HCT116 (cell line): Measurements from ENCODE around the gene PPIL4. TPM values are rescaled to one million over a fixed set of nuclear protein-coding genes. Genes with fewer than 3 reads are reported as not detected.

Experiments
- ATAC-seq: fragments of 200-7000 bp; cut with Tn5 transposase; 2 replicates; pipeline ENCODE4 v1.9.1; 2020; ENCODE audit warnings: mild to moderate bottlenecking, moderate library complexity
- BruUV-seq: library from RNA; stranded (reverse); fragments of 400-500 nt; replicated peaks from 2 replicates; lab custom pipeline; 2021; lab: Mats Ljungman, UMichigan
- CTCF ChIA-PET: fragments of 300-600 bp; sonication (Branson Sonifier 250); formaldehyde crosslinking; loops from one replicate; lab custom pipeline; 2021; ENCODE audit warnings: antibody characterized with exemption; lab: Charles Lee
- POLR2A ChIA-PET: fragments of 300-600, 350-600 bp; sonication (Branson Sonifier 250); formaldehyde crosslinking; loops from one replicate; lab custom pipeline; 2021; ENCODE audit warnings: antibody characterized with exemption; lab: Charles Lee
- RAD21 ChIA-PET, 2 experiments: fragments of 300-600 bp; sonication (Branson Sonifier 250); formaldehyde crosslinking; loops; one replicate each; lab custom pipeline; 2023; ENCODE audit warnings: low total read pairs in 2 of 2; ENCODE audit not compliant: uncharacterized antibody in 2 of 2, unreplicated experiment in 2 of 2, low non-redundant PET in 1 of 2; lab: Charles Lee
- DNase-seq: peaks from one replicate; pipeline ENCODE4 v3.0.0-alpha.2; 2010; ENCODE audit warnings: low read depth, low spot score
- H2AFZ ChIP-seq: fragments of 200-600 bp; shearing (Covaris generic), sonication (generic); 2 replicates; pipeline ENCODE4 v1.6.1; 2017; ENCODE audit warnings: low read depth, mixed run types, mixed read lengths, antibody characterized with exemption, low read length; ENCODE audit not compliant: poor library complexity, severe bottlenecking
- H3K27ac ChIP-seq: 2 replicates; pipeline ENCODE4 v1.5.1; 2012; ENCODE audit warnings: low read depth, low read length
- H3K27me3 ChIP-seq: fragments of 200-600 bp; sonication (generic); 2 replicates; pipeline ENCODE4 v1.6.1; 2016; ENCODE audit warnings: mixed run types, low read length, mixed read lengths; ENCODE audit not compliant: insufficient read depth
- H3K36me3 ChIP-seq, 2 experiments: fragments of 200-500 bp in 1 of 2; fragments of 200-600 bp in 1 of 2; sonication (Bioruptor generic) in 1 of 2; sonication (generic) in 1 of 2; 2 replicates each; pipeline versions ENCODE4 v1.5.1 to v1.6.1; 2014 to 2016; ENCODE audit warnings: low read length in 2 of 2, inconsistent platforms in 1 of 2, mixed read lengths in 1 of 2, mixed run types in 1 of 2; ENCODE audit not compliant: insufficient read depth in 2 of 2, control insufficient read depth in 1 of 2
- H3K4me1 ChIP-seq, 2 experiments: fragments of 200-600 bp in 1 of 2; sonication (generic) in 1 of 2; 2 replicates each; pipeline versions ENCODE4 v1.5.1 to v1.6.1; 2012 to 2017; ENCODE audit warnings: low read length in 2 of 2, inconsistent platforms in 1 of 2, mild to moderate bottlenecking in 1 of 2, mixed read lengths in 1 of 2, mixed run types in 1 of 2, moderate library complexity in 1 of 2; ENCODE audit not compliant: insufficient read depth in 2 of 2, control insufficient read depth in 1 of 2
- H3K4me2 ChIP-seq: fragments of 200-600 bp; sonication (generic); 2 replicates; pipeline ENCODE4 v1.6.1; 2017; ENCODE audit warnings: mixed run types, low read length, mixed read lengths
- H3K4me3 ChIP-seq, 2 experiments: fragments of 200-600 bp in 1 of 2; sonication (generic) in 1 of 2; replicated peaks in 1 of 2; 2 replicates each; pipeline ENCODE4 v1.5.1; 2011 to 2016; ENCODE audit warnings: low read length in 2 of 2, control low read depth in 1 of 2, low read depth in 1 of 2, mild to moderate bottlenecking in 1 of 2, mixed read lengths in 1 of 2, mixed run types in 1 of 2
- H3K79me2 ChIP-seq: fragments of 200-600 bp; sonication (generic); 2 replicates; pipeline ENCODE4 v1.6.1; 2017; ENCODE audit warnings: mild to moderate bottlenecking, mixed run types, low read length, moderate library complexity, mixed read lengths; ENCODE audit not compliant: insufficient read depth
- H3K9ac ChIP-seq: fragments of 200-600 bp; sonication (generic); 2 replicates; pipeline ENCODE4 v1.6.1; 2016; ENCODE audit warnings: low read length, mixed read lengths
- H3K9me2 ChIP-seq: fragments of 200-600 bp; sonication (generic), shearing (Covaris generic); 2 replicates; pipeline ENCODE4 v1.6.1; 2017; ENCODE audit warnings: mixed run types, mild to moderate bottlenecking, moderate library complexity; ENCODE audit not compliant: insufficient read depth
- H3K9me3 ChIP-seq, 2 experiments: fragments of 200-500 bp in 1 of 2; fragments of 200-600 bp in 1 of 2; sonication (Bioruptor generic) in 1 of 2; sonication (generic) in 1 of 2; 2 replicates each; pipeline ENCODE4 v1.6.1; 2014 to 2017; ENCODE audit warnings: low read length in 2 of 2, mixed read lengths in 2 of 2, inconsistent platforms in 1 of 2, low read depth in 1 of 2, mild to moderate bottlenecking in 1 of 2, mixed run types in 1 of 2, moderate library complexity in 1 of 2; ENCODE audit not compliant: control insufficient read depth in 1 of 2, insufficient read depth in 1 of 2
- H4K20me1 ChIP-seq: fragments of 200-600 bp; sonication (generic), shearing (Covaris generic); 2 replicates; pipeline ENCODE4 v1.6.1; 2017; ENCODE audit warnings: mixed run types, mild to moderate bottlenecking, moderate library complexity; ENCODE audit not compliant: insufficient read depth
- CBX3 ChIP-seq: IDR thresholded peaks from 2 replicates; pipeline ENCODE4 v1.6.1; 2012; ENCODE audit warnings: low read depth
- CEBPB ChIP-seq: IDR thresholded peaks from 2 replicates; pipeline ENCODE4 v1.6.1; 2012; ENCODE audit warnings: low read depth
- CTCF ChIP-seq, 3 experiments: fragments of 200-600 bp in 1 of 3; sonication (generic) in 1 of 3; IDR thresholded peaks in 2 of 3; conservative IDR thresholded peaks in 1 of 3; 2 replicates each; pipeline ENCODE4 v1.5.1; 2012 to 2017; ENCODE audit warnings: low read depth in 2 of 3, low read length in 2 of 3, antibody characterized with exemption in 1 of 3, borderline replicate concordance in 1 of 3, control low read depth in 1 of 3, mild to moderate bottlenecking in 1 of 3, mixed read lengths in 1 of 3, mixed run types in 1 of 3, moderate library complexity in 1 of 3; ENCODE audit not compliant: insufficient read depth in 1 of 3
- ELF1 ChIP-seq: IDR thresholded peaks from 2 replicates; pipeline ENCODE4 v1.6.1; 2012; ENCODE audit warnings: low read depth, borderline replicate concordance
- FOSL1 ChIP-seq: IDR thresholded peaks from 2 replicates; pipeline ENCODE4 v1.6.1; 2012; ENCODE audit warnings: low read depth
- JUND ChIP-seq: IDR thresholded peaks from 2 replicates; pipeline ENCODE4 v1.6.1; 2012
- POLR2AphosphoS5 ChIP-seq: IDR thresholded peaks from 2 replicates; pipeline ENCODE4 v1.6.1; 2011; ENCODE audit warnings: mild to moderate bottlenecking, low read depth, low read length, moderate library complexity
- REST ChIP-seq: IDR thresholded peaks from 2 replicates; pipeline ENCODE4 v1.6.1; 2012; ENCODE audit warnings: low read depth
- intact Hi-C: fragments of 100-400 bp; cut with micrococcal nuclease; formaldehyde crosslinking; loops from 2 replicates; pipeline ENCODE4 v1.10.0; 2022
- total RNA-seq: library from RNA; stranded (reverse); gene quantifications from one replicate; pipeline ENCODE4 v1.2.1, GENCODE V29; 2021; ENCODE audit not compliant: unreplicated experiment

PPIL4 gene
- total RNA-seq, 1 experiment from 2014 or later, result 31.0 TPM

GRCh38 chr6:149558029-149558428 is 12.2 kb upstream of the PPIL4 start:
- ATAC-seq, result no peak
- RAD21 ChIA-PET, result no interaction called here
- H3K9me3 ChIP-seq, result no peaks in the 10 kb centered on the region
- DNase-seq, result no peak
- BruUV-seq, result no TSS peak
- H3K27me3 ChIP-seq, result no peaks in the 10 kb centered on the region
- H3K4me1 ChIP-seq, result peaks cover 0 to 4% of the 10 kb centered on the region in 2 experiments; a peak in 2 of 4 replicates
- TF ChIP-seq CEBPB (no peak), CBX3 (no peak), FOSL1 (no peak), REST (no peak), JUND (no peak), ELF1 (no peak), POLR2AphosphoS5 (no peak), CTCF (IDR thresholded peaks at IDR 0.05 in 2 of 3, conservative IDR thresholded peaks at IDR 0.05 in 1 of 3; ENCODE audit: borderline replicate concordance in 1 of 3, insufficient read depth in 1 of 3, low read depth in 2 of 3, low read length in 2 of 3) (no peak)
- no peaks in the 10 kb centered on the region for H3K79me2 ChIP-seq
- CTCF ChIA-PET, result no interaction called here
- H2AFZ ChIP-seq, result no peak overlapping the region
- H3K9ac ChIP-seq, result no peak overlapping the region
- intact Hi-C loops, result no loop called here
- no peak overlapping the region for H3K27ac ChIP-seq
- no peak overlapping the region for H3K4me3 ChIP-seq
- no peaks in the 10 kb centered on the region for H3K36me3 ChIP-seq
- POLR2A ChIA-PET, result no interaction called here
- H3K9me2 ChIP-seq, result no peaks in the 10 kb centered on the region
- H3K4me2 ChIP-seq, result no peak overlapping the region
- no peaks in the 10 kb centered on the region for H4K20me1 ChIP-seq
